Effector CD4-positive, alpha-beta T cell (primary cell): ENCODE results near the gene GYG1.

Experiments used
- DNase-seq: peaks from one replicate; pipeline ENCODE4 v3.0.0-alpha.2; 2020

Gene GYG1

DNA sequence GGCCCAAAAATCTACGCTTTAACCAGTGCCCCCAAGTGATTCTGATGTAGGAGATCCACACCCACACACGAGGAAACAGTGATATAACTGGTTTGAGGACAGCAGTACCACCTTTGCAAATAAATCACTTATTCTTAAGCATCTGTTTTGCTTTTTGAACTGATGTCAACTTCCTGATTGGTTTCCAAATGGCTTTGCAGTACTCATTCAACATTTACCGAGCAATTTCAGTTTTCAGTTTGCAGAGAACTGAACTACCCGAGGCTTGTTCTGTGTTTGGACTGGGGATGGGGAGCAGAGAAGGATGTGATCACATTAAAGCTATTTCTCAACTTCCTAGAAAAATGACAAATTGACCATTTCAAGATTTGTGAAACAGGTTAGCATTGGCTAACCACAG is 1.1 kb upstream of the GYG1 start:
- no peak for DNase-seq

DNA sequence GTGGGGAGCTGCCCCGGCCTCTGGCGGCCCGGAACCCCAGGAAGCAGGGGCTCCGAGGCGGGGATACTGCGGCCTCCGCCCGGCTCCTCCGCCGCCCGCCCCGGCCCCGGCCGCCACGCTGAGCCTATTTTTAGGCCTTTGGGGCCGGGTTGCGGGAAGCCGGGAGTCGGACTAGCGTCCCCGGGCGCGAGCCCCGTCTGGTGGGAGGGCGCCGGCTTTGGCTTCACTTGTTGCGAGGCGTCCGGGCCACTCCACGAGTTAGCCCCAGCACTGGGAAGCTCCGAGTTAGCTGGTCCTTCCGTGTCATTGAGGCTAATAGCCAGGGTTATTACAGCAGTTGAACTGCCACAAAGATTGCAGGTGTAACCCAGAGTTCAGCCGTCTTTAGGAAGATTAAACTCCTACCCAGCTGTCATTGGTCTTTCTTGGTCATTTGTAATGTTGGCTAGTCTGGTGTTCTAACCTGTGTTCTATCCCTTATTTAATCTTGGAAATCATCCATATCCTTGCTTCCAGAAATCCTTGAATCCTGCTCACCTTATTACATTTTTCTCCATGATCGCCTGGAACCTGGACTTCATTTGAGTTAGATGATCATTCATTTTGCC is 791 bp downstream of the GYG1 start:
- DNase-seq: no peak

DNA sequence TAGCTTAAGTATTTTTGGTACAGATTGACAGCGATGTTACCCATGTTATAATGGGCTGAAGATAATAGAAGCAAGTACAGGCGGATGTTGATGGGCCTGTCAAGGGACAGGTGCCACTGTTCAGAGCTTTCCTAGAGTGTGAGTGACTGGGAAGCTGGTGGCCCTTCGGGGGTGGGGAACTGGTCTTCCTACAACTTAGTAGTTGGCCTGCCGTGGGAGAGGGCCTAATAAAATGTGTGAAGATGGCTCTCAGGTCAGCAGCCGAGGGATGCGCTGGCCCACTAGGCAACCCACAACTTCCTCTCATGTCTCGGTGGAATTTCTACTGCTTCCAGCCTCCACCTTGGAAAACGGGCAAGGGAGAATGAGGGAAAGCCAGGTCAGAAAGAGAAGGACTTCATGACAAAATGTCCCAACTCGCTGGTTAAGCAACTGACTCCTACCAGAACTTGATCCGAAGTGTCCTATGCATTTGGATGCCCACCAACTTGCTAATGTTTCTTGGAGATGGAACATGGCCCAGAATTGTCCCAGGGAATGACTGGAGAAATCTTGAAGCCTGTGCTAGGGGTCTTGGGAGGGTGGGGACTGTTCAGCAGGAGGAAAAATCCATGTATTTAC is 1.4 kb downstream of the GYG1 start:
- DNase-seq: no peak

DNA sequence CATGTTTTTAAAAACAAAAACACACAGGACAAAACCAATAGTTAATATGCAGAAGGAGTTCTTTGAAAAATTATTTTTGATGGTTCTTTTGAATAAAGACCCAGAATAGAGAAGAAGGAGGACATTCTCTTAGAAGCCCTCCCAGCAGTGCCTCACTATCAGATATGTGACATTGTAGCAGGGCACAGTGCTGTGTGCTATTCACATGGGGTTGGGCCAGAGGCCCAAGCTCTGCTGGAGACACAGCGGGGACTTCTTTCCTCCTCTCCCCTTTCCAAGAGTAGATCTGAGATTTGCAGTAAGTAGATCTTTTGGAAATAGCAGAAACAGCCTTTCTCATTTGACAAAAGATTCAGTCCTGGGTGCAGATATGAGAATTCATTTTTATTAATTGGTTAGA is 6.3 kb downstream of the GYG1 start:
- no peak for DNase-seq

DNA sequence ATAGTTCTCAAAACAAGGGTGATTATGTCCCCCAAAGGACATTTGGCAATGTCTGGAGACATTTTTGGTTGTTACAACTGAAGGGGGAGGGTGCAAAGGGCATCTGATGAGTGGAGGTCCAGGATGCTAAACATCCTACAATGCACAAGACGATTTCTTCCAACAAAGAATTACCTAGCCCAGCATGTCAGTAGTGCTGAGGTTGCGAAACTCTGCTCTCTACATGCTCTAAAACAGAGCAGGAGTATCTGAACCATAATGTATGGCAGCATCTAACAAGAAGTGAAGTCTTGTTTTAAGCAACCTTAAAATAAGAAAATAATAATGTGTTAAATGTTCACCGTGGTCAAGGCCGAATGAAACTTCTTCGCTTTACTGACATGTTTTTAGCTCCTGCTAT is 7.0 kb downstream of the GYG1 start:
- no peak for DNase-seq

DNA sequence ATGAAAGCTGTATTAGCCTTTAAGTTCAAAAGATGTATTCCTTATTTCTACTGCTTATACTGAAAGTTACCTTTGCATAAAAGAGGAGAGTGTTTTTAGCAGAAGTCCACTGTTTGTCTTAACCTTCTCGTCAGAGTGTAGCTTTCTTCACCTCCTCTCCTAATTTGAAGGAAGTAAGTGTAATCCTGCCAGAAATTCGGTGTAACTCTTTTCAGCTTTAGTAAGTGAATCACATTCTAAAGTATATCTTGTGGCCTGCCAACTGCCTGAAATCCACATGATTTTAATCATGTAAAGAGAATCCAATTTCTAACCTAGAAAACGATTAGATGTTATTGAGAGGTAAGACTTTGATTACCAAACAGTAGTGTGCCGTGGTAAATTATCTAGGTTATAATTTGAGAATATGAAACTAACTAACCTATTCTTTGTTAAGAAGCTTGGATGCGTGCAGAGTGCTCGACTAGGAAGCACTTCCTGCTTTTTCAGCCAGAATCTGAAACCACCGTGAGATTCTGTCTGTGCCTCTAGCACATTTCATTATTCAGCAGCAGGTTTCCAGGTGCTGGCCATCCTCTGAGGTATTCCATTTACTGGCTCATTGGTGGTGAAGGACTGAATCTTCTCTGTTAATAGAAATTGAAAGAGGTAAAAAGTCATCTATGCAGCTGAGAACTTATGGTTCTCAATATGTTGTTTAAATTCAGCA is 7.5 kb downstream of the GYG1 start:
- DNase-seq: no peak

DNA sequence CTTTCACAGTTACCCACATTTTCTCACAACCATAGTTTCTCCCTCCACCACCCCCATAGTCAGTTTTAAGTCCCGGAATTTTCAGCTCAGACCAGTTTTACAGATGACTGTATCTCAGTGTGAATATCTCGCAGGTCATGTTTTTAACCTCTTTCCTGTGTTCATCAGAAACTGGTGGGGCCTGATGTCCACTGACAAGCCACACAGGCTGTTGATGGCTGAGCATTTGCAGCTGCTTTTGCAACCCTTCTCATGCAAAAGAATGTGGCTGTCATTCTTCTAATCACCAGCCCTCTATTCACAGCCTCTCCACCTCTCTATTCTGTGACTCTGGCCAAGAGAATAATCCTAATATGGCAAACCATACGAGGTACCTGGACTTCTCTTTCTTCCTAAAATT is 8.5 kb downstream of the GYG1 start:
- DNase-seq: no peak

DNA sequence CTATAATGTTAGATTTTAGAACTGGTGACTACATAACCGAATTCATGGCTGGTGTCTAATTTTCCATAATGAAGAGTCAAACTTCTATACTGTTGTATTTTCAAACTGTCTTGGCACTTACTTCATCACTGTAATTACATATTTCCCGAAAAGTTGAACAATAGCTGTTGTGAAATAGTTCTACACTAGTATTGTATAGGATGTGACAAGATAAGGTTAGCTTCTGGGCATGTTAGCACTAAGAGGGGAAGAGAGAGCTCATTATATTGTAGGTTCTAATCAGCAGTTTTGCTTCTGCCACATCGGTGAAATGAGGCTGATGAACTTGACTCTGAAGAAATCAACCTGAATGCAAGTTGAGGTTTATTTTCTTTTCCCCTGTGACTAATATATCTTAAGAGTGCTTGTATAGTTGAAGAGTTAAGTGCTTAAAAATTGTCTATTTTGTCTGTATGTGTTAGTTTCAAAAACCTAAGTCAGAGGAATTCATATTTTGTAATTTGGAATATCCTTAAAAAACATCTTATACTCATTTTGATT is 8.9 kb downstream of the GYG1 start:
- DNase-seq: no peak

DNA sequence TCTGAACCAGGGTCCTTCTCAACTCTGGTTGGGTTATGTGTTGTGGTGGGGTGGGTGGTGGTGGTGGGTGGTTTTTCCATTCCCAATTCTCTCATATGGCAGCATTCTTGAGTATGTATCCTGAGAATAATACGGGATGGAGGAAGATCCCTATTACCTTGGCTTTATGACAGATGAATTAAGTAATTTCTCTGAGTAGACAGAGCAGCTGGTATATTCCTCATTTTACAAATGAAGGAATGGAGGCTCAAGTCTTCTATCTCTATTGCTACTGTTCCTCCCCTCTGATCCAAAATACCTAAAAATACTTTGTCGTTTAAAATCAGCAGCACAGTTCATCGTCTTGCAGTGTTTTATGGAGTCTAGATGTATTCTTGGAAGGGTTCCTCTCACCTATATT is 10.4 kb downstream of the GYG1 start:
- no peak for DNase-seq

- DNase-seq: no peak
Measured at GRCh38 chr3:149003653-149004305, 12.4 kb downstream of the GYG1 start.

GRCh38 chr3:149004622-149005021 is 13.3 kb downstream of the GYG1 start:
- DNase-seq: no peak

DNA sequence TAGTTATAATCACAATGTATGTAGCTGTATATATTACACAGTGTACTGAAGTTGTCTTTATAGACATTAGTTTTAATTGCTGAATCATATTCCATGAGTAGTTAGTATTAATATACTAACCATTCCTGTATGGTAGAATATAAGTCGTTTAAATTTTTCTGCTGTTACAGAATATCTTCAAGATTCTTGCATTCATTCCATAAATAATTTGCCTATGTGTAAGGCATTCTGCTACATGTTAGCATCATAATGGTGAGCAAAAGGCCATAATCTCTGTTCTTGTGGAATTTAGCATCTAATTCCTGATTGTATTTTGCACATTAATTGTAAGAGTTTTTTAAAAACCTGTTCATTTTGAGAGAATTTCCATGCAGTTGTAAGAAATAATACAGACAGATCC is 14.1 kb downstream of the GYG1 start:
- DNase-seq: no peak

DNA sequence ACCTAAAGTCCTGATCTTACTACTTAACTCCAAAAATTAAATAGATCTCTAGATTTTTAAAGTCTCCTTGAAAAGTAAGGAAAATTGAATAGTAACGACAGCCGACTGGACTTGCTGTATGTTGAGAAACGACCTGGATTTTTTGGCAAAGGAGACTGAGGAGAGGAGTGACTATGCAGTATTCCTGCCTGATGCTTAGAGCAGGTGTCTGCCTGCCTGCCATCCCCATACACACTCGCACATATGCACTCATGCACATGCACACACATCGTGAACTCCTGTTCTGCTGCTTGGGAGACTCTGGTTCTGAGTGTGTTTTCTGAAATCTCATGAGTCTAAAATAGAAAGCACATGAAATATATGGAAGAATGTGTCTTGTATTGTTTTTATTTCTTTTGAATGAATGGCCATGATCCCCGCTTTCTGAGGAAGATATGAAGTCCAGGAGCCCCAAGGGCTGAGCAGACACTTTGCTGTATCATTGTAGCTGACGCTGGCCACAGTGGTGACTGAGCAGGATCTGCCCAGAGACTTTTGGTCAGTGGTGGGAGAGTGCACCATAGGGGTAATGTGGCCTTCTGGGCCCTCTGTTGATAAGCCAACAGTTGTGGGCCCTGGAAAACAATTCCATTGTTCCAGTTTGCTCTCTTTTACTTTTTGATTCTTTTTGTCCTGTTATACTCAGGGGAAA is 16.4 kb downstream of the GYG1 start:
- no peak for DNase-seq

DNA sequence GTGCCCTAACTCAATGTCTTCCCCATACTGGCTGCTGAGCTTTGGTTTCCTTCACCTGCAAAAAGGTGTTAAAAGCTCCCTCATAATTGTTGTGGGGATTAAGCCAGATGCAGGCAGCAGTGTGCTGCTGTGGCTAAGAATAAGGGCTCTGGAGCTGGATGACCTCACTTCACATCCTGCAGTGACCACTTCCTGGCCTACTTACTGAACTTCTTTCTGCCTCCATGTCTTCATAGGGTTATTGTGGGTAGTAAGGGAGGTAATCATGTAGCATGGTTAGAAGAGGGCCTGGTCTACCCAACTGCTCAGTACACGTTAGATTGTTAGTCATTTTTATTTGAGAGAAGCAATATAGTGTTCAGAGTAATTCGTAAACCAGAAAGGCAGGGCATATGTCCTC is 18.4 kb downstream of the GYG1 start:
- peak; percentile 5 for DNase-seq

- no peak for DNase-seq
Measured at GRCh38 chr3:149010504-149010951, 19.2 kb downstream of the GYG1 start.

GRCh38 chr3:149010966-149011365 is 19.6 kb downstream of the GYG1 start:
- DNase-seq: no peak

GRCh38 chr3:149011676-149012075 is 20.3 kb downstream of the GYG1 start:
- no peak for DNase-seq

DNA sequence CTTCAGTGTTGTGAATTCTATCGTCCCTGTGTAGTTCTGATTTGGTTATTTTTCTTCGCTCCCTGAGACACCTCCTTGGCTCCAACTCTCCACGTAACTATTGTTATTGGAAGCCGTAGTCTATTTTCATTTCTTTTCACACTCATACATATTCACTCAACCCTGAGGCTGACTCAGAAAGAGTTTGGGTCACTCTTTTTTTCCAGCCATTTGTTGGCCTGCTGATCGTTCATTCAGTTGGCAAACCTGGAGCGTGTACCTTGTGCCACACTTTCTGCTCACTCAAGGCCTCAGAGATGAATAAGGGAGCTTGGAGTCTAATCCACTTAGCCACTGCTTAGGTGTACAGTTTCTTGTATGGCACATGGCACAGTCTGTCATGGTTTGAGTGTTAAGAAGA is 22.4 kb downstream of the GYG1 start:
- no peak for DNase-seq

- DNase-seq: no peak
Measured at GRCh38 chr3:149015393-149015792, 24.1 kb downstream of the GYG1 start.

GRCh38 chr3:149016242-149016641 is 24.9 kb downstream of the GYG1 start:
- no peak for DNase-seq

DNA sequence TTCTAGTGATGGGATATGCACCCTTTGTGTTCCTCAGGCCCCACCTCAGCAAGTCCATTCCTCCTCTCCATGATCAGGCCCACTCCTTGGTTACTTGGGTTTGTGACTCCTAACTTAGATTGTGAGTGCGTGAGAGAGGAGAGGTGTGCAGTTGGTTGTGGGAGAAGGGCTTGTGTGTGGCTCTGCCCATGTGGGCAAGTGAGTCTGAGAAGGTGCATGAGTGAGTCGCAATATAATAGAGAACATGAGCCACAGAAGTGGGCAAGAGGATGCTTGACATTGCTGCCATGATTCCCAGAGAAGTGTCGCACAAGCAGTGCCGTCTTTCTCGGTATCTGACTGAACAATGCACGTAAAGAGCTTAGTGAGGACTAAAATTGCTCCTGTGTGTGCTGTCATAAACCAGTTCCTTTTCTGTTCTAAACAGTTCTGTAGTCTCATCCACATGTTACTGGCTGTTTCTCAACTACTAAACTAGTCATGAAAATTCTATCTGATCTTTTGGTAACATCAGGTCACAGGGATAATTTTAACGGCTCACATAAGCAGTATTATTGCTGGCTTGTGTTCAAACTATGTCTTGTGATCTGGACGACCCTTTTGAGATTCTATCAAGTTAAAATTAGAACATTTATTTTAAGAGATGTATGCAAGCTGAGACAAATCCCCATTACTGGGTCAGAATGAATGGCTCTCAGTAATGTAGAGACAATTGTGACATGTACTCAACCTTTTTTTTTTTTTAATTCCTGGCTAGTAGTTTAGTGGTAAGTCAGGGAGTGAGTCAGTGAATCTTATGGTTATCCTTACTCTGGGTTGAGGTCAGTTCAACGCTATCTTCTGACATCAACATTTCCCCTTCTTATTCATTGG is 25.6 kb downstream of the GYG1 start:
- DNase-seq: no peak

DNA sequence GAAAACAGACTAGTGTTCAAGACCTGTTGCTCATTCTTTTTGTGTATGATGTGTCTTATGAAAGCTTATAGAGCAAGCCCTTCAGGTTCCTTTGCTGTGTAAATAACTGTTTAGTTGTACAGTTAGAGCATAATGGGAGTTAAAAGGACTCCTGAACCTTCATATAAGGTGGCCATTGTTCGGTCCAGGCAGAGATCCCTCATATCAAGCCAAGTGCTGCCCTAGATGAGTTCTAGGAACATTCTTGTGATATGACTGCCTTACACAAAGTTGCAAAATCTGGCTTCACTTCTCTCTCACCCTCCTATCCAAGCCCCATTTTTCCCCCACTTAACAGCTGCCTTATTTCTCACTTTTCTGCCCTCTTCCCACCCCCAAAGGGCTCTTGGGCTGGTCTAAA is 26.9 kb downstream of the GYG1 start:
- no peak for DNase-seq
